Activated CD4-positive, alpha-beta memory T cell treated with anti-CD3 and anti-CD28 coated beads, Interleukin-2, amount 10 ng/mL, durations not matched to agents 7 days and 5 days (primary cell): ENCODE results near the gene TDRD9. TPM values are rescaled to one million over a fixed set of nuclear protein-coding genes. Genes with fewer than 3 reads are reported as not detected.

Experiments used
- CTCF ChIA-PET: fragments of 350-600 bp; sonication (Branson Sonifier 250); formaldehyde crosslinking; loops from one replicate; lab custom pipeline; 2021; ENCODE audit warnings: antibody characterized with exemption, inconsistent platforms; lab: Charles Lee
- POLR2A ChIA-PET: fragments of 350-600 bp; sonication (Branson Sonifier 250); formaldehyde crosslinking; loops from one replicate; lab custom pipeline; 2021; ENCODE audit warnings: antibody characterized with exemption; lab: Charles Lee
- DNase-seq: peaks from one replicate; pipeline ENCODE4 v3.0.0-alpha.2; 2020
- H3K27ac Mint-ChIP-seq: one replicate; pipeline ENCODE4 v1.8.0; 2021; ENCODE audit warnings: mild to moderate bottlenecking, mixed read lengths
- H3K27me3 Mint-ChIP-seq: one replicate; pipeline ENCODE4 v1.8.0; 2021; ENCODE audit warnings: mixed read lengths
- H3K36me3 Mint-ChIP-seq: one replicate; pipeline ENCODE4 v1.8.0; 2021; ENCODE audit warnings: low read depth, mixed read lengths
- H3K4me1 Mint-ChIP-seq: one replicate; pipeline ENCODE4 v1.8.0; 2021; ENCODE audit warnings: mixed read lengths
- H3K4me3 Mint-ChIP-seq: one replicate; pipeline ENCODE4 v1.8.0; 2021; ENCODE audit warnings: mild to moderate bottlenecking, mixed read lengths
- H3K9me3 Mint-ChIP-seq: one replicate; pipeline ENCODE4 v1.8.0; 2021; ENCODE audit warnings: mixed read lengths
- total RNA-seq, 2 experiments: library from RNA; stranded (reverse); gene quantifications; one replicate each; pipeline ENCODE4 v1.2.3, GENCODE V29; 2021

The TDRD9 gene
- total RNA-seq, 2 experiments from 2014 or later: 0.08 to 0.13 TPM

DNA sequence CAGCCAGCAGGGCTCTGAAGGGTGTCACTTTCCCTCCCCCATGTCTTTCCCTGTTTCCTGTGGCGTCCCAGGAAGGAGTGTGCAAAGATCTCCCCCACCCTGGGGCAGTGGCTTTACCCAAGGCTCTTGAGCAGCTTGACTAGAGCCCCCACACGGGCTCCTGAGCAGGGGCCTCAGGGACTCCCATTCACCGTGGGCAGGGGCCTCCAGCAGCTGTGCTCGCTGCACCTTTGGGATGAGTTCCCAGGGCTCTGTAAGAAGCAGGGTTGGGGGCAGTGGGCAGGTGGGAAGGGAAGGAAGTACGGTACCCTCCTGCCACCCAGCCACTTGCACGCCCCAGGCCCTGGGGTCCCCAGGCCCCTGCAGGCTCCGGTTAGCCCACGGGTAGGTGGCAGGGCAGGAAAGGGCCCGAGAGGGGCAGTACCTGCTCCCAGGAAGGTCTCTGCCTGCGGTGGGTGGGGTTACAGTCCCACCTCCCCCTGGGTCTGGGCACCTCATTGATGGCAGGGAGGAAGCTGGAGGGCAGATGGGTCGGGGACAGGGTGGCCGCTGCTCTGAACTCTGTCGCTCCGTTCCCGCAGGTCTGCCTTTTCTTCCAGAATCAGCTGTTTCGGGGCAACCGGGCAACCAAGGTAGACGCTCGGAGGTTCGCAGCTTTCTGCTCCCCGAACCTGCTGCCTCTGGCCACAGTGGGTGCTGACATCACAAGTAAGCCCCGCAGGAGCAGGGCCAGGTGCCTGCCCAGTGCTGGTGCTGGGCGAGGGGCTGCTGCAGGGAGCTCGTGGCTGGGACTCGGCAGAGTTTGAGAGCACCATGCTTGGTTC lies 170.2 kb downstream of the TDRD9 start:
- Mint-ChIP-seq H3K27ac (no peak overlapping the region), H3K36me3 (no peaks in the 10 kb centered on the region), H3K9me3 (no peaks in the 10 kb centered on the region), H3K4me3 (no peak overlapping the region), H3K4me1 (peaks cover 4% of the 10 kb centered on the region), H3K27me3 (no peaks in the 10 kb centered on the region)
- POLR2A ChIA-PET: no interaction called here
- no peak for DNase-seq
- CTCF ChIA-PET: no interaction called here

- POLR2A ChIA-PET: no interaction called here
- no peak for DNase-seq
- no peaks in the 10 kb centered on the region for H3K27me3 Mint-ChIP-seq
- H3K27ac Mint-ChIP-seq: no peak overlapping the region
- peaks cover 3% of the 10 kb centered on the region for H3K4me1 Mint-ChIP-seq
- H3K36me3 Mint-ChIP-seq: no peaks in the 10 kb centered on the region
- H3K9me3 Mint-ChIP-seq: no peaks in the 10 kb centered on the region
- CTCF ChIA-PET: no interaction called here
- H3K4me3 Mint-ChIP-seq: no peak overlapping the region
These were observed 171.1 kb downstream of the TDRD9 start for GRCh38 chr14:104099096-104100041.

- Mint-ChIP-seq H3K36me3 (no peaks in the 10 kb centered on the region), H3K4me1 (no peaks in the 10 kb centered on the region), H3K27me3 (no peaks in the 10 kb centered on the region), H3K4me3 (no peak overlapping the region), H3K27ac (no peak overlapping the region), H3K9me3 (no peaks in the 10 kb centered on the region)
- POLR2A ChIA-PET: no interaction called here
- CTCF ChIA-PET: interaction anchor here (0.9 kb wide), 1 partner anchor 22 kb away, joined by 3 read pairs; no protein-coding TSS in a partner anchor
- no peak for DNase-seq
These were observed 172.2 kb downstream of the TDRD9 start for GRCh38 chr14:104100171-104101085.

DNA sequence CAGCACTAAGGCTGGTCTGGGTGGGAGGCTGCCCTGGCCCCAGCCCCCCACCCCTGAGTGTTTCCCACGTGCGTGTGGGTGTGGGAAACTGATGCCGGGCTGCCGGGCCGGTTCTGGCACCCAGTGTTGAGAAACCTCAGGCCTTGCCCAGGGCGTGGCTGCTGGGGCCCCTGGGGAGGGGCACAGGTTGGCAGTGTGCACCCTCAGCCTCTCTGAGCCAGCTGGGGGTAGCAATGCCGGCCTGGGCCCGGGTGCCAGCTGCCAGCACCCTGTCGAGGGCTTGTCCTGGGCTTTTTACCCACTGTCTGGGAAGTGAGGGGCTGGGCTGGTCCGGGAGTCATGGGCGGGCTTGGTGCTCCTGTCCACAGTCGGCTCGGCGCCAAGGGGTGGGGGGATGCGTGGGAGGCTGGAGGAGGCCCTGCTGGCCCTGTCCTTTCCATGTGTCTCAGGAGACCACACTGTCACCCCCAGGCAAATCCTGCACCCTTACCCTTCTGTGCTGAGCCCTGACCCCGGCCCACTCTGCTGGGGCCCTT lies 172.9 kb downstream of the TDRD9 start:
- Mint-ChIP-seq H3K9me3 (no peaks in the 10 kb centered on the region), H3K36me3 (no peaks in the 10 kb centered on the region), H3K27ac (no peak overlapping the region), H3K4me3 (no peak overlapping the region), H3K27me3 (no peaks in the 10 kb centered on the region), H3K4me1 (no peaks in the 10 kb centered on the region)
- no peak for DNase-seq
- POLR2A ChIA-PET: no interaction called here
- CTCF ChIA-PET: interaction anchor here (0.9 kb wide), 1 partner anchor 23 kb away, joined by 3 read pairs; no protein-coding TSS in a partner anchor

- no peaks in the 10 kb centered on the region for H3K27me3 Mint-ChIP-seq
- DNase-seq: no peak
- ChIA-PET POLR2A (no interaction called here), CTCF (no interaction called here)
- no peaks in the 10 kb centered on the region for H3K9me3 Mint-ChIP-seq
- H3K4me1 Mint-ChIP-seq: no peaks in the 10 kb centered on the region
- H3K27ac Mint-ChIP-seq: no peak overlapping the region
- H3K4me3 Mint-ChIP-seq: no peak overlapping the region
- no peaks in the 10 kb centered on the region for H3K36me3 Mint-ChIP-seq
These were observed 173.5 kb downstream of the TDRD9 start for GRCh38 chr14:104101651-104102281.

Other genes with a start within 250 kb of the TDRD9 start
- 10 to 100 TPM; 35.9 to 39.6 TPM for gene XRCC3, start 213.0 kb upstream of the TDRD9 start, total RNA-seq
- gene ZFYVE21, start 212.6 kb upstream of the TDRD9 start, total RNA-seq: 10 to 100 TPM; 17.4 to 17.8 TPM
- 10 to 100 TPM; 10.7 to 15.9 TPM for gene PPP1R13B, start 80.9 kb upstream of the TDRD9 start, total RNA-seq
- gene RD3L, start 14.1 kb downstream of the TDRD9 start, total RNA-seq: not detected
- gene ASPG, start 157.2 kb downstream of the TDRD9 start, total RNA-seq: not detected
- gene KIF26A, start 210.1 kb downstream of the TDRD9 start, total RNA-seq: 1 to 10 TPM; 7.7 to 7.9 TPM